ENCODE data around the gene LHFPL3.
A peak's percentile ranks its signal among the peaks of the same experiment; 100 is the strongest.

Gene LHFPL3

DNA sequence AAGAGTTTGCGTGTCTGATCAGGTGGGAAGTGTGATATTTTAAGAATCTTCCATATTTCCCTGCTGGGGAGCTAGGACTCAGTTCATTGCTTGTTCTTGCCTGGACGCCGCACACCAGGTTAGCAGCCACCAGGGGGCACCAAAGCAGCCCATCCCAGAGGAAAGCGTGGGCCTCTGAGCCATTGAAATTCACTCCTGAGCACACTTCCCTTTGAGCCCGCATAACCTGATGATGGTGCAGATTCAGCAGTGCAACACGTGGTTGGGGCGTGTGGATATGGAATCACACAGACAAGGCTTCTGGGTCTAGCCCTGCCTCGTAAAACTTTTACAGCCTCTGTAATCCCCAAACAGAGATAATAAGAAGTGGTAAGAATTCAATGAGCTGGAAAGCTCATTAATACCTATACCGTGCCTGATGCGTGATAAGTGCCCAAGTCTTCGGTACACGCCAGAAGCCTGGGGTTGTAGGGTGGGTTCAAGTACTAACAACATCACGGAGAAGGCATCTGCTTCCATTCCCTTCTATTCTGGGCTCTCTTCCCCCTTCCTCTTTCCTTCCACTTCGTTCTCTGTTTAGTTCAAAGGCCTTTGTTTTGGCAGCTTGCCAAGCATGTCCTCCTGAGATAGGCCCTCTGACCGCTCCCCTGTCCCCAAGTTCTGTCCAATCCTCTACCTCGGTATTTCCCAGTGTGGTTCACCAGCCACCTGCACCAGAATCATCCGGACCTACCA lies 555.5 kb downstream of the LHFPL3 start:
- TF ChIP-seq, protein P1, sequence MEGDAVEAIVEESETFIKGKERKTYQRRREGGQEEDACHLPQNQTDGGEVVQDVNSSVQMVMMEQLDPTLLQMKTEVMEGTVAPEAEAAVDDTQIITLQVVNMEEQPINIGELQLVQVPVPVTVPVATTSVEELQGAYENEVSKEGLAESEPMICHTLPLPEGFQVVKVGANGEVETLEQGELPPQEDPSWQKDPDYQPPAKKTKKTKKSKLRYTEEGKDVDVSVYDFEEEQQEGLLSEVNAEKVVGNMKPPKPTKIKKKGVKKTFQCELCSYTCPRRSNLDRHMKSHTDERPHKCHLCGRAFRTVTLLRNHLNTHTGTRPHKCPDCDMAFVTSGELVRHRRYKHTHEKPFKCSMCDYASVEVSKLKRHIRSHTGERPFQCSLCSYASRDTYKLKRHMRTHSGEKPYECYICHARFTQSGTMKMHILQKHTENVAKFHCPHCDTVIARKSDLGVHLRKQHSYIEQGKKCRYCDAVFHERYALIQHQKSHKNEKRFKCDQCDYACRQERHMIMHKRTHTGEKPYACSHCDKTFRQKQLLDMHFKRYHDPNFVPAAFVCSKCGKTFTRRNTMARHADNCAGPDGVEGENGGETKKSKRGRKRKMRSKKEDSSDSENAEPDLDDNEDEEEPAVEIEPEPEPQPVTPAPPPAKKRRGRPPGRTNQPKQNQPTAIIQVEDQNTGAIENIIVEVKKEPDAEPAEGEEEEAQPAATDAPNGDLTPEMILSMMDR (IDR thresholded peaks at IDR 0.05; ENCODE audit: low read depth, low read length, missing control alignments): peak; percentile 97
- peak; percentile 59 for DNase-seq (ENCODE audit: low read depth)
- H3K4me3 ChIP-seq (ENCODE audit: low read depth, low read length): no peak overlapping the region

DNA sequence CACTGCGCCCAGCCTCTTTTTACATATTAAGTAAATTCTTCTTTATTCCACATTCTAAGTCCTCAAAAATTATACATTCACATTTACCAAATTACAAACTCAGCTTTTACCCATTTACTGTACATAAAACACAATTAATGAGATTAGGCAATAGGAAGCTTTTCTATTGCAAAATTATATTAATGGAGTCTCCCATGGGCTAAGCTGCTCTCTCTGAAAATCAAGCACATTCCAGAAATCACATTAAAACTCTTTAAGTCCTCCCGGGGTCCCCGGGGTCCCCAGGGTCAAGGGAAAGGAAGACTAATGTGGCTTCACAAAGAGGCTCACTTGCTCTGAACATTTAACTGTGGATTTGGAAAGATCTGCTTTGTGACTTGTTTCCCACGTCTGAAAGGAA lies 558.2 kb downstream of the LHFPL3 start:
- DNase-seq (ENCODE audit: low read depth): no peak
- TF ChIP-seq, protein P1 (IDR thresholded peaks at IDR 0.05; ENCODE audit: low read depth, low read length, missing control alignments): no peak
- no peak overlapping the region for H3K4me3 ChIP-seq (ENCODE audit: low read depth, low read length)

DNA sequence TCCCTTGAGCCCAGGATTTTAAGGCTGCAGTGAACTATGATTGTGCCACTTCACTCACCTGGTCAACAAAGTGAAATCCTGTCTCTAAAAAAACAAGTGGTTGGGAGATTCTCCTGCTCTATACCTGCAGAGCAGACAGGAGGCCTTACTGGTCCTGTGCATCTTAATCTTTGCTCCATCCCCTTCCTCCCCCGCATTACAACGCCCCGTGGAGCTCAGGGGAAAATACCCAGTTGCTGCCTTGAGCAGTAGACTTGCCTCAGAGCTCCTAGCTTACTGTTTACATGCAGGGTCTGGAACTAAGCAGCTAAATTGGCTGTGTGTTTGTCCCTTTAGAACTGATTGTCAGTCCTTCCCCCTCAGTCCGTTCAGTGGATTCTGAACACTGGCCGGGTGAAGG lies 561.8 kb downstream of the LHFPL3 start:
- TF ChIP-seq, protein P1 (IDR thresholded peaks at IDR 0.05; ENCODE audit: low read depth, low read length, missing control alignments): no peak
- no peak overlapping the region for H3K4me3 ChIP-seq (ENCODE audit: low read depth, low read length)
- DNase-seq (ENCODE audit: low read depth): no peak

DNA sequence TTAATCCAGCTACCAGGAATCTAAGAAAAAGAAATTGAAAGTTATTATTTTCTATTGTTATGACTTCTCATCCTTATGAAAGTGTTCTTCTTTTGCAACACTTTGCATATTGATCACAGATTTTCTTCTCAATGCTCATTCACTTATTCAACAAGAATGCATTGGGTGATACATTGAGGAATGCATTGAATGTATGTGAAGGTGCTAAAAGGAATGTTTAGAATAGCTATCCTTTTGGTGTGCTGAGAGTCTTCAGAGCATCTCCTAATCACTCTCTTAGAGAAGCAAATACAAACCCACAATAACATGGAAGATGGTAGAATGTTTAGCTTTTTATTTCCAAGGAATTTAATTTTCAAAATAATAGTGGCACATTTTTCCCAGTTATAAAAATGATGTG lies 563.5 kb downstream of the LHFPL3 start:
- DNase-seq (ENCODE audit: low read depth): no peak
- TF ChIP-seq, protein P1 (IDR thresholded peaks at IDR 0.05; ENCODE audit: low read depth, low read length, missing control alignments): no peak
- no peak overlapping the region for H3K4me3 ChIP-seq (ENCODE audit: low read depth, low read length)

DNA sequence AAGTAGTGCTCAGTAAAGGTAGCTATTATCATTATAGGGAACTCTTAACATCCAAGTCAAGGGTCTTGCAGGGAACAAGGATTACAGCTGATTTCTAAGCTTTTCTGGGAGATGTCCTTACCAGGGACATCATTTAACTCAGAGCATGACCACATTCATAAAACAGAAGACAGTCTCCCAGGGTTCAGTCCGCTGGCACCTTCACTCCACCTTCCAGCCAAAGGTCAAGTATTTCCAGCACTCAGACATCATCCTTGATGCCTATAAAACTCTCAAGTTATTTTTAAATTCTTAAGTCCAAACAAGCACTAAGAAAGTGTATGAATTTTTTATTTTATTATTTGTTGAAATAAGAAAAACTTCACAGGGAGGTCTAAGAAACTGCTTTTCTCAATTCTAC lies 565.9 kb downstream of the LHFPL3 start:
- DNase-seq (ENCODE audit: low read depth): no peak
- H3K4me3 ChIP-seq (ENCODE audit: low read depth, low read length): no peak overlapping the region
- TF ChIP-seq, protein P1 (IDR thresholded peaks at IDR 0.05; ENCODE audit: low read depth, low read length, missing control alignments): no peak

DNA sequence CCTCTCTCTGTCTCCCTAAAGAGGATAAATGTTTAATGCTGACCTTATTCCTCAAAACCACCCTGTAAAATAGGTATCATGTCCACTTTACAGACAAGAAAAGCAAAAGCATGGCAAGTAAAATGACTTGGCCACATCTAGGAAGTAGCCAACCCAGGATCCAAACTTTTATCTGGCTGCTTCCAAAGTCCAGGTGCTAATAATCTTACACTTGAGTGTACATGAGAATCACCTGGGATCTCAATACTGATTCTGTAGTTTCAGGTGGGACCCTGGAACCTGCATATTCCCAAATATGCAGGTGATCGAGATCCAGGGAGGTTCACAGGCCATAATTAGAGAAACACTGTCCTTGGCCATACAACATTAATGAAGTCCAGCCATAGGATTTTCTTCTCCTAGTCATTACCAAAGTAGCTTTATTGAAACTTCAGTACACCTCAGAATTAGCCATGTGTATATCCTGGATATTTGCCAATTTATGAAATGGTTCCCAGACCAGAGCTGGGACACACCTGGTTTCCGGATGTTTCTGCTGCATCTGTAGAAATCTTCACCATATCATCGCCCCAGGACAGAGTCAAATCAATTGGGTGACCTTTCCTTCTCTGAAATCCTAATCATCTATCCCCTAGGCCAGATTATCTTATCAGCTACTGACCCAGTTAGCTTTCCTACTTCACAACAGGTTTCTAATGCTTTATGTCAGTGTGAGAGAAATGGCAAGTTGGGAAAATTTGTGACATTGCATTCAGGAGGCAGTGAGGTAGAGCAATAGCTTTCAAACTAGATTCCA lies 566.5 kb downstream of the LHFPL3 start:
- no peak for DNase-seq (ENCODE audit: low read depth)
- TF ChIP-seq, protein P1 (IDR thresholded peaks at IDR 0.05; ENCODE audit: low read depth, low read length, missing control alignments): no peak
- H3K4me3 ChIP-seq (ENCODE audit: low read depth, low read length): peak overlapping the region; percentile 12; the same call in 1 of the 2 replicates

All from GM12864 (cell line).